HepG2 (cell line): ENCODE results near the gene HAUS5. TPM values are rescaled to one million over a fixed set of nuclear protein-coding genes. Genes with fewer than 3 reads are reported as not detected.

ENCODE experiments used
- ELF1 ChIP-seq: sonication (generic); formaldehyde crosslinking; IDR thresholded peaks from 2 replicates; pipeline ENCODE4 v1.4.0; 2020; ENCODE audit warnings: missing genetic modification reagents
- ETV5 ChIP-seq: IDR thresholded peaks from 2 replicates; pipeline ENCODE4 v1.6.1; 2018; ENCODE audit warnings: missing biosample characterization, missing genetic modification reagents, inconsistent platforms, borderline replicate concordance
- SALL1 ChIP-seq: sonication (generic); formaldehyde crosslinking; IDR thresholded peaks from 2 replicates; pipeline ENCODE4 v1.8.0; 2022; ENCODE audit warnings: mild to moderate bottlenecking, missing genetic modification reagents
- SP2 ChIP-seq: sonication (generic); formaldehyde crosslinking; IDR thresholded peaks from 2 replicates; pipeline ENCODE4 v1.5.1; 2020; ENCODE audit warnings: mild to moderate bottlenecking, missing genetic modification reagents
- polyA plus RNA-seq, 8 experiments: library from polyadenylated mRNA; depleted of rRNA in 3 of 8; stranded (reverse) in 7 of 8; unstranded in 1 of 8; fragments of >200 nt; fragmentation: Illumina TruSeq in 4 of 8; extraction: Trizol in 4 of 8; gene quantifications; 2 replicates each; pipeline versions ENCODE4 v1.2.1 to v1.2.3, GENCODE V29; 2011 to 2016; ENCODE audit warnings: low read depth in 4 of 8, missing spikeins in 1 of 8, mixed read lengths in 1 of 8; ENCODE audit not compliant: insufficient read depth in 1 of 8
- total RNA-seq, 5 experiments: library from RNA; depleted of rRNA; stranded (reverse); fragments of >200 nt; fragmentation: Illumina TruSeq; extraction: Trizol; gene quantifications; 2 replicates each; pipeline ENCODE4 v1.2.3, GENCODE V29; 2016; ENCODE audit warnings: low read depth in 1 of 5
- TF ChIP-seq, protein P1 (sequence below), 2 experiments: sonication (generic) in 1 of 2; formaldehyde crosslinking in 1 of 2; IDR thresholded peaks; 2 replicates each; pipeline versions ENCODE4 v1.4.0 to v1.6.1; 2016 to 2020; ENCODE audit warnings: borderline replicate concordance in 1 of 2, low read depth in 1 of 2, mild to moderate bottlenecking in 1 of 2, missing genetic modification reagents in 1 of 2
- TF ChIP-seq, protein P2 (sequence below): sonication (generic); formaldehyde crosslinking; IDR thresholded peaks from 2 replicates; pipeline ENCODE4 v1.5.0; 2020; ENCODE audit warnings: missing genetic modification reagents, mild to moderate bottlenecking, borderline replicate concordance
- TF ChIP-seq, protein P3 (sequence below): sonication (generic); formaldehyde crosslinking; IDR thresholded peaks from 2 replicates; pipeline ENCODE4 v1.4.0; 2020; ENCODE audit warnings: missing genetic modification reagents
- TF ChIP-seq, protein P4 (sequence below): sonication (generic); formaldehyde crosslinking; IDR thresholded peaks from 2 replicates; pipeline ENCODE4 v1.4.0; 2020; ENCODE audit warnings: missing genetic modification reagents
- TF ChIP-seq, protein P5 (sequence below): sonication (generic); formaldehyde crosslinking; IDR thresholded peaks from 2 replicates; pipeline ENCODE4 v1.5.1; 2020; ENCODE audit warnings: missing genetic modification reagents, mild to moderate bottlenecking, borderline replicate concordance
- TF ChIP-seq, protein P6 (sequence below): sonication (generic); formaldehyde crosslinking; IDR thresholded peaks from 2 replicates; pipeline ENCODE4 v1.4.0; 2020; ENCODE audit warnings: missing genetic modification reagents; ENCODE audit errors: not compliant biosample characterization

HAUS5 gene
- total and polyA plus RNA-seq, 2 of the 13 experiments (the other 11 are each of a cell fraction or from before 2014, with no cell fraction given) = 10.3 to 17.7 TPM

DNA sequence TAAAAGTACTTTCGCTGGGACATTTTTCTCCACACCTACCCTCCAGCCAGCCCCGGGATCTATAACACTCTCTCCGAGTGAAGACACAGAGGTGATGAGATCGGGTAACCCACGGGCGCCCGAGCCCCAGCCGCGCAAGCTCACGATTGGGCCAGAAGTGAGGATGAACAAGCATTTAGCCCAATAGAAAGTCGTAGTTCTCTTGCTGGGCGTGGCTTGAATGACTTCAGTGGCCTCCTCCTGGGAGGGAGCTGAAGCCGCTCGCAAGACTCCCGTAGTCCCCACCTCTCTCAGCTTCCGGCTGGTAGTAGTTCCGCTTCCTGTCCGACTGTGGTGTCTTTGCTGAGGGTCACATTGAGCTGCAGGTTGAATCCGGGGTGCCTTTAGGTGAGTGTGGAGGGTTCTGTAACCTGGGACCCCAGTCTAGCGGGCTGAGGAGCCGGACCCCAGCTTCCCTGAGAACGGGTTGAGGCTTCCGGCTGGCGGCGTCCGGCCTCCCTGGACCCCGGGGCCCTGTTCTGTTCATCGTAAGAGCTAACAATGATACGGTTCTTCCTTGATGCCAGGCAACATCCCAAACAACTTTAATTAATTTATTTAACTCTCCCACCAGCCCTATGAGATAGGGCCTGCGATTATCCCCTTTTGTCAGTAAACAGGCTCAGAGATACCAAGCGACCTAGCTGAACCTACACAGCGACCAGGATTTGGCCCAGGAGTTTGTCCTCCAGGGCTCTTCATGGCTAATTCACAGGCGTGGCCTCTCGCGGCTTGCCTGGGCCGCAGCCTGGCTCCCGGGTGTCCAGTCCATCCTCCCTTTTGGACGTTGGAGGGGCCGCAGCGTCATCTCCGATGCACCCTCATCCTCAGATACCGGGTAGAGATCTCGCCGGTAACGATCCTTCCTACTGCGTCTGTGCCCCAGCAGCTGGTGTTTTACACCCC lies 35.8 kb downstream of the HAUS5 start, which contains the start of gene COX6B1 (continued):
- TF ChIP-seq, protein P1, sequence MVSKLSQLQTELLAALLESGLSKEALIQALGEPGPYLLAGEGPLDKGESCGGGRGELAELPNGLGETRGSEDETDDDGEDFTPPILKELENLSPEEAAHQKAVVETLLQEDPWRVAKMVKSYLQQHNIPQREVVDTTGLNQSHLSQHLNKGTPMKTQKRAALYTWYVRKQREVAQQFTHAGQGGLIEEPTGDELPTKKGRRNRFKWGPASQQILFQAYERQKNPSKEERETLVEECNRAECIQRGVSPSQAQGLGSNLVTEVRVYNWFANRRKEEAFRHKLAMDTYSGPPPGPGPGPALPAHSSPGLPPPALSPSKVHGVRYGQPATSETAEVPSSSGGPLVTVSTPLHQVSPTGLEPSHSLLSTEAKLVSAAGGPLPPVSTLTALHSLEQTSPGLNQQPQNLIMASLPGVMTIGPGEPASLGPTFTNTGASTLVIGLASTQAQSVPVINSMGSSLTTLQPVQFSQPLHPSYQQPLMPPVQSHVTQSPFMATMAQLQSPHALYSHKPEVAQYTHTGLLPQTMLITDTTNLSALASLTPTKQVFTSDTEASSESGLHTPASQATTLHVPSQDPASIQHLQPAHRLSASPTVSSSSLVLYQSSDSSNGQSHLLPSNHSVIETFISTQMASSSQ (IDR thresholded peaks at IDR 0.05; ENCODE audit: low read depth) = no peak
- TF ChIP-seq, protein P1 (CRISPR knock-in tag; IDR thresholded peaks at IDR 0.05; ENCODE audit: borderline replicate concordance) = no peak
- TF ChIP-seq, protein P2, sequence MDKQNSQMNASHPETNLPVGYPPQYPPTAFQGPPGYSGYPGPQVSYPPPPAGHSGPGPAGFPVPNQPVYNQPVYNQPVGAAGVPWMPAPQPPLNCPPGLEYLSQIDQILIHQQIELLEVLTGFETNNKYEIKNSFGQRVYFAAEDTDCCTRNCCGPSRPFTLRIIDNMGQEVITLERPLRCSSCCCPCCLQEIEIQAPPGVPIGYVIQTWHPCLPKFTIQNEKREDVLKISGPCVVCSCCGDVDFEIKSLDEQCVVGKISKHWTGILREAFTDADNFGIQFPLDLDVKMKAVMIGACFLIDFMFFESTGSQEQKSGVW (CRISPR knock-in tag) = no peak
- TF ChIP-seq, protein P3, sequence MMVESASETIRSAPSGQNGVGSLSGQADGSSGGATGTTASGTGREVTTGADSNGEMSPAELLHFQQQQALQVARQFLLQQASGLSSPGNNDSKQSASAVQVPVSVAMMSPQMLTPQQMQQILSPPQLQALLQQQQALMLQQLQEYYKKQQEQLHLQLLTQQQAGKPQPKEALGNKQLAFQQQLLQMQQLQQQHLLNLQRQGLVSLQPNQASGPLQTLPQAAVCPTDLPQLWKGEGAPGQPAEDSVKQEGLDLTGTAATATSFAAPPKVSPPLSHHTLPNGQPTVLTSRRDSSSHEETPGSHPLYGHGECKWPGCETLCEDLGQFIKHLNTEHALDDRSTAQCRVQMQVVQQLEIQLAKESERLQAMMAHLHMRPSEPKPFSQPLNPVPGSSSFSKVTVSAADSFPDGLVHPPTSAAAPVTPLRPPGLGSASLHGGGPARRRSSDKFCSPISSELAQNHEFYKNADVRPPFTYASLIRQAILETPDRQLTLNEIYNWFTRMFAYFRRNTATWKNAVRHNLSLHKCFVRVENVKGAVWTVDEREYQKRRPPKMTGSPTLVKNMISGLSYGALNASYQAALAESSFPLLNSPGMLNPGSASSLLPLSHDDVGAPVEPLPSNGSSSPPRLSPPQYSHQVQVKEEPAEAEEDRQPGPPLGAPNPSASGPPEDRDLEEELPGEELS = peak; percentile 28; the same call in 1 of the 2 replicates
- TF ChIP-seq, protein P4, sequence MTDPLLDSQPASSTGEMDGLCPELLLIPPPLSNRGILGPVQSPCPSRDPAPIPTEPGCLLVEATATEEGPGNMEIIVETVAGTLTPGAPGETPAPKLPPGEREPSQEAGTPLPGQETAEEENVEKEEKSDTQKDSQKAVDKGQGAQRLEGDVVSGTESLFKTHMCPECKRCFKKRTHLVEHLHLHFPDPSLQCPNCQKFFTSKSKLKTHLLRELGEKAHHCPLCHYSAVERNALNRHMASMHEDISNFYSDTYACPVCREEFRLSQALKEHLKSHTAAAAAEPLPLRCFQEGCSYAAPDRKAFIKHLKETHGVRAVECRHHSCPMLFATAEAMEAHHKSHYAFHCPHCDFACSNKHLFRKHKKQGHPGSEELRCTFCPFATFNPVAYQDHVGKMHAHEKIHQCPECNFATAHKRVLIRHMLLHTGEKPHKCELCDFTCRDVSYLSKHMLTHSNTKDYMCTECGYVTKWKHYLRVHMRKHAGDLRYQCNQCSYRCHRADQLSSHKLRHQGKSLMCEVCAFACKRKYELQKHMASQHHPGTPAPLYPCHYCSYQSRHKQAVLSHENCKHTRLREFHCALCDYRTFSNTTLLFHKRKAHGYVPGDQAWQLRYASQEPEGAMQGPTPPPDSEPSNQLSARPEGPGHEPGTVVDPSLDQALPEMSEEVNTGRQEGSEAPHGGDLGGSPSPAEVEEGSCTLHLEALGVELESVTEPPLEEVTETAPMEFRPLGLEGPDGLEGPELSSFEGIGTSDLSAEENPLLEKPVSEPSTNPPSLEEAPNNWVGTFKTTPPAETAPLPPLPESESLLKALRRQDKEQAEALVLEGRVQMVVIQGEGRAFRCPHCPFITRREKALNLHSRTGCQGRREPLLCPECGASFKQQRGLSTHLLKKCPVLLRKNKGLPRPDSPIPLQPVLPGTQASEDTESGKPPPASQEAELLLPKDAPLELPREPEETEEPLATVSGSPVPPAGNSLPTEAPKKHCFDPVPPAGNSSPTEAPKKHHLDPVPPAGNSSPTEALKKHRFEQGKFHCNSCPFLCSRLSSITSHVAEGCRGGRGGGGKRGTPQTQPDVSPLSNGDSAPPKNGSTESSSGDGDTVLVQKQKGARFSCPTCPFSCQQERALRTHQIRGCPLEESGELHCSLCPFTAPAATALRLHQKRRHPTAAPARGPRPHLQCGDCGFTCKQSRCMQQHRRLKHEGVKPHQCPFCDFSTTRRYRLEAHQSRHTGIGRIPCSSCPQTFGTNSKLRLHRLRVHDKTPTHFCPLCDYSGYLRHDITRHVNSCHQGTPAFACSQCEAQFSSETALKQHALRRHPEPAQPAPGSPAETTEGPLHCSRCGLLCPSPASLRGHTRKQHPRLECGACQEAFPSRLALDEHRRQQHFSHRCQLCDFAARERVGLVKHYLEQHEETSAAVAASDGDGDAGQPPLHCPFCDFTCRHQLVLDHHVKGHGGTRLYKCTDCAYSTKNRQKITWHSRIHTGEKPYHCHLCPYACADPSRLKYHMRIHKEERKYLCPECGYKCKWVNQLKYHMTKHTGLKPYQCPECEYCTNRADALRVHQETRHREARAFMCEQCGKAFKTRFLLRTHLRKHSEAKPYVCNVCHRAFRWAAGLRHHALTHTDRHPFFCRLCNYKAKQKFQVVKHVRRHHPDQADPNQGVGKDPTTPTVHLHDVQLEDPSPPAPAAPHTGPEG (CRISPR knock-in tag) = no peak
- TF ChIP-seq ETV5 (CRISPR knock-in tag) (peak; percentile 74), ELF1 (CRISPR knock-in tag) (peak; percentile 86), SP2 (CRISPR knock-in tag) (peak; percentile 91), SALL1 (CRISPR knock-in tag) (peak; percentile 44; the same call in 1 of the 2 replicates)
- TF ChIP-seq, protein P5, sequence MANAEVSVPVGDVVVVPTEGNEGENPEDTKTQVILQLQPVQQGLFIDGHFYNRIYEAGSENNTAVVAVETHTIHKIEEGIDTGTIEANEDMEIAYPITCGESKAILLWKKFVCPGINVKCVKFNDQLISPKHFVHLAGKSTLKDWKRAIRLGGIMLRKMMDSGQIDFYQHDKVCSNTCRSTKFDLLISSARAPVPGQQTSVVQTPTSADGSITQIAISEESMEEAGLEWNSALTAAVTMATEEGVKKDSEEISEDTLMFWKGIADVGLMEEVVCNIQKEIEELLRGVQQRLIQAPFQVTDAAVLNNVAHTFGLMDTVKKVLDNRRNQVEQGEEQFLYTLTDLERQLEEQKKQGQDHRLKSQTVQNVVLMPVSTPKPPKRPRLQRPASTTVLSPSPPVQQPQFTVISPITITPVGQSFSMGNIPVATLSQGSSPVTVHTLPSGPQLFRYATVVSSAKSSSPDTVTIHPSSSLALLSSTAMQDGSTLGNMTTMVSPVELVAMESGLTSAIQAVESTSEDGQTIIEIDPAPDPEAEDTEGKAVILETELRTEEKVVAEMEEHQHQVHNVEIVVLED = peak; percentile 57; the same call in 1 of the 2 replicates
- TF ChIP-seq, protein P6, sequence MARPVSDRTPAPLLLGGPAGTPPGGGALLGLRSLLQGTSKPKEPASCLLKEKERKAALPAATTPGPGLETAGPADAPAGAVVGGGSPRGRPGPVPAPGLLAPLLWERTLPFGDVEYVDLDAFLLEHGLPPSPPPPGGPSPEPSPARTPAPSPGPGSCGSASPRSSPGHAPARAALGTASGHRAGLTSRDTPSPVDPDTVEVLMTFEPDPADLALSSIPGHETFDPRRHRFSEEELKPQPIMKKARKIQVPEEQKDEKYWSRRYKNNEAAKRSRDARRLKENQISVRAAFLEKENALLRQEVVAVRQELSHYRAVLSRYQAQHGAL (CRISPR knock-in tag) = no peak
